ENCODE results near the gene BMAL1.

- TF ChIP-seq, protein P1, sequence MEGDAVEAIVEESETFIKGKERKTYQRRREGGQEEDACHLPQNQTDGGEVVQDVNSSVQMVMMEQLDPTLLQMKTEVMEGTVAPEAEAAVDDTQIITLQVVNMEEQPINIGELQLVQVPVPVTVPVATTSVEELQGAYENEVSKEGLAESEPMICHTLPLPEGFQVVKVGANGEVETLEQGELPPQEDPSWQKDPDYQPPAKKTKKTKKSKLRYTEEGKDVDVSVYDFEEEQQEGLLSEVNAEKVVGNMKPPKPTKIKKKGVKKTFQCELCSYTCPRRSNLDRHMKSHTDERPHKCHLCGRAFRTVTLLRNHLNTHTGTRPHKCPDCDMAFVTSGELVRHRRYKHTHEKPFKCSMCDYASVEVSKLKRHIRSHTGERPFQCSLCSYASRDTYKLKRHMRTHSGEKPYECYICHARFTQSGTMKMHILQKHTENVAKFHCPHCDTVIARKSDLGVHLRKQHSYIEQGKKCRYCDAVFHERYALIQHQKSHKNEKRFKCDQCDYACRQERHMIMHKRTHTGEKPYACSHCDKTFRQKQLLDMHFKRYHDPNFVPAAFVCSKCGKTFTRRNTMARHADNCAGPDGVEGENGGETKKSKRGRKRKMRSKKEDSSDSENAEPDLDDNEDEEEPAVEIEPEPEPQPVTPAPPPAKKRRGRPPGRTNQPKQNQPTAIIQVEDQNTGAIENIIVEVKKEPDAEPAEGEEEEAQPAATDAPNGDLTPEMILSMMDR (IDR thresholded peaks at IDR 0.05) = no peak
- no peak for TF ChIP-seq POLR2A (IDR thresholded peaks at IDR 0.05)
Observed at GRCh38 chr11:13313005-13313819, 35.6 kb downstream of the BMAL1 start.
